Cardiac muscle cell (in vitro differentiated cells and primary cell): ENCODE data around the gene NUDT6. TPM values are rescaled to one million over a fixed set of nuclear protein-coding genes. Genes with fewer than 3 reads are reported as not detected.
"Not testable (repeated sequence)": the region's sequence is repeated elsewhere in the genome, so short reads cannot be mapped to it uniquely, and the experiment has no call there.

ENCODE experiments used
- DNase-seq, 2 donors: peaks; one replicate each; pipeline versions ENCODE4 v3.0.0 to v3.0.0-alpha.2; 2010 to 2017; ENCODE audit warnings: low read depth in 1 of 2, low spot score in 1 of 2
- H3K27ac ChIP-seq: fragments of 200-600 bp; sonication (generic); 2 replicates; pipeline ENCODE4 v1.5.1; 2016
- H3K27me3 ChIP-seq: fragments of 200-600 bp; sonication (generic); 2 replicates; pipeline ENCODE4 v1.6.0; 2016; ENCODE audit warnings: control low read depth
- H3K36me3 ChIP-seq: fragments of 200-600 bp; sonication (generic); 2 replicates; pipeline ENCODE4 v1.5.1; 2016; ENCODE audit warnings: control low read depth
- H3K4me1 ChIP-seq: fragments of 200-600 bp; sonication (generic); 2 replicates; pipeline ENCODE4 v1.8.1; 2017; ENCODE audit warnings: low read depth, mild to moderate bottlenecking, mixed run types
- H3K4me3 ChIP-seq: fragments of 200-600 bp; sonication (generic); 2 replicates; pipeline ENCODE4 v1.5.1; 2016; ENCODE audit warnings: mild to moderate bottlenecking
- H3K9me3 ChIP-seq: fragments of 200-600 bp; sonication (generic); 2 replicates; pipeline ENCODE4 v1.5.1; 2017; ENCODE audit warnings: low read depth, mild to moderate bottlenecking, control low read depth
- CTCF ChIP-seq: IDR thresholded peaks from 2 replicates; pipeline ENCODE4 v1.5.1; 2012; ENCODE audit warnings: low read depth, mild to moderate bottlenecking, low read length
- polyA plus RNA-seq: library from polyadenylated mRNA; unstranded; fragments of >200 nt; fragmentation: Nextera tagmentation; extraction: Ambion mirVana; gene quantifications from 2 replicates; pipeline ENCODE4 v1.2.1, GENCODE V29; 2016
- total RNA-seq: library from RNA; depleted of rRNA; stranded (reverse); fragments of >200 nt; gene quantifications from 2 replicates; pipeline ENCODE4 v1.2.3, GENCODE V29; 2016

The NUDT6 gene
- total and polyA plus RNA-seq, 2 experiments from 2014 or later = 26.3 to 32.3 TPM

DNA sequence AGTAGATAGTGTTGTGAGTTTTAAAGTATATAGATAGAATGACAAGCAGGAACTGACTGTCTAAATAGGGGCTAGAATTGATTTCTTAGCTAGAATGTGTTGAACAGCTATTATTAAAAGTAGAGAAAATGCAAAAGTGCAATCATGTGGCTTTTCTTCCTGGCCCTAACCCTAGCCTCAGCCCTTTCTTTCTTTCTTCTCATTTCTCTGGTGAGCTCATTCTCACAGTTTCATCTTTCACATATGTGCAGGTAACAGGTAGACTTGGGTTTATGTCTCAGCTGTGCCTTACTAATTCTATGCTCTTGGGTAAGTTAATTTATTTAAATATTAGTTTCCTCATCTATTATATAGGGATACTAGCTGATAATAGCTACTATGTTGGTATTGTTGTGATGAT is 70.8 kb downstream of the NUDT6 start:
- Histone ChIP-seq H3K27me3 (no peaks in the 10 kb centered on the region), H3K4me1 (no peaks in the 10 kb centered on the region), H3K27ac (no peak overlapping the region), H3K9me3 (no peaks in the 10 kb centered on the region), H3K4me3 (no peak overlapping the region), H3K36me3 (no peaks in the 10 kb centered on the region)
- DNase-seq = no peak
- TF ChIP-seq CTCF = no peak

GRCh38 chr4:122849789-122850188 is 72.6 kb downstream of the NUDT6 start:
- not testable (repeated sequence) for H3K27ac ChIP-seq, H3K4me3 ChIP-seq, H3K9me3 ChIP-seq, H3K4me1 ChIP-seq, H3K27me3 ChIP-seq, H3K36me3 ChIP-seq, DNase-seq

DNA sequence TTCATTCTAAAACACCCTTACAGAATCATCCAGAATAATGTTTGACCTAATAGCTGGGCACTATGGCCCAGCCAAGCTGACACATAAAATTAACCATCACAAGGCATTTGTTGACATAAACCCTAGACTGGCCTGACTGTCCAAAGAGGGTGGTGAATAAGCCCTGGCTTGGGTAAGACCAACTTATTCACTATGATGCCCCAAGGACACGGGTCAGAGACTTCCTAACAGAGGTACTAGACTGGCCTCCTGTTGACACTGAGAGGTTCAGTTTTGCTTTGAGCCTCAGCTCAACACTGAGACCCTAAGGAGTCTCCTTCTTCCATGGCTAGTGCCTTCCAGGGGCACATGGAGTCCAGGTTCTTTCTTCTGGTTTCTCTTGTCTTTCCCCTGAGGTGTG is 74.5 kb downstream of the NUDT6 start:
- Histone ChIP-seq H3K4me3 (no peak overlapping the region), H3K27ac (no peak overlapping the region), H3K36me3 (no peaks in the 10 kb centered on the region), H3K9me3 (no peaks in the 10 kb centered on the region), H3K4me1 (no peaks in the 10 kb centered on the region), H3K27me3 (no peaks in the 10 kb centered on the region)
- DNase-seq = no peak
- TF ChIP-seq CTCF = no peak

GRCh38 chr4:122845760-122846159 is 76.6 kb downstream of the NUDT6 start:
- TF ChIP-seq CTCF = no peak
- no peak overlapping the region for H3K27ac ChIP-seq

DNA sequence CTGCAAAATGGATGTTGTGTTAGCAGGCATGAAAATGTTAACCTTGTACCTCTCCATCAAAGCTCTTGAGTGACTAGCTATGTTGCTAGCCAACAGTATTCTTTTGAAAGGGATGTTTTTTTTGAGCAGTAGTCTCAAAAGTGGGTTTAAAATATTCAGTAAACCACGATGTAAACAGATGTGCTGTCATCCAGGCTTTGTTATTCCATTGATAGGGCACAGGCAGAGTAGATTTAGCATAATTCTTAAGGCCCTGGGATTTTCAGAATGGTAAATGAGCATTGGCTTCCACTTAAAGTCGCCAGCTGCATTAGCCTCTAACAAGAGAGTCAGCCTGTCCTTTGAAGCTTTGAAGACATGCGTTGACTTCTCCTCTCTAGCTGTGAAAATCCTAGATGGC is 77.3 kb downstream of the NUDT6 start:
- Histone ChIP-seq H3K27ac (no peak overlapping the region), H3K4me3 (no peak overlapping the region), H3K36me3 (no peaks in the 10 kb centered on the region), H3K27me3 (no peaks in the 10 kb centered on the region), H3K4me1 (peaks cover 7% of the 10 kb centered on the region), H3K9me3 (no peaks in the 10 kb centered on the region)
- no peak for TF ChIP-seq CTCF
- DNase-seq = no peak

More at GRCh38 chr4:122845760-122846159, 76.6 kb downstream of the NUDT6 start:
- Histone ChIP-seq H3K27me3 (no peaks in the 10 kb centered on the region), H3K9me3 (no peaks in the 10 kb centered on the region), H3K4me3 (no peak overlapping the region), H3K4me1 (peaks cover 7% of the 10 kb centered on the region), H3K36me3 (no peaks in the 10 kb centered on the region)
- DNase-seq = no peak

DNA sequence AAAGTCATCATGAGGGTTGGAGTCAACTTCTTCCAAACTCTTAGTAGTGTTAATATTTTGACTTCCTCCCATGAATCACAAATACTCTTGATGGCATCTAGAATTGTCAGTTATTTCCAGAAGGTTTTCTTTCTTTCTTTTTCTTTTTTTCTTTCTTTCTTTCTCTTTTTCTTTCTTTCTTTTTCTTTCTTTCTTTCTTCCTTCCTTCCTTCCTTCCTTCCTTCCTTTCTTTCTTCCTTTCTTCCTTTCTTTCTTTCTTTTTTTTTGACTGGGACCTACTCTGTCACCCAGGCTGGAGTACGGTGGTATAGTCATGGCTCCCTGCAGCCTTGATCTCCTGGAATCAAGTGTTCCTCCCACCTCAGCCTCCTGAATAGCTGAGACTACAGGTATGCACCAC is 78.0 kb downstream of the NUDT6 start:
- H3K9me3 ChIP-seq, H3K27ac ChIP-seq, H3K4me3 ChIP-seq, H3K36me3 ChIP-seq, H3K4me1 ChIP-seq, DNase-seq, H3K27me3 ChIP-seq: not testable (repeated sequence)

DNA sequence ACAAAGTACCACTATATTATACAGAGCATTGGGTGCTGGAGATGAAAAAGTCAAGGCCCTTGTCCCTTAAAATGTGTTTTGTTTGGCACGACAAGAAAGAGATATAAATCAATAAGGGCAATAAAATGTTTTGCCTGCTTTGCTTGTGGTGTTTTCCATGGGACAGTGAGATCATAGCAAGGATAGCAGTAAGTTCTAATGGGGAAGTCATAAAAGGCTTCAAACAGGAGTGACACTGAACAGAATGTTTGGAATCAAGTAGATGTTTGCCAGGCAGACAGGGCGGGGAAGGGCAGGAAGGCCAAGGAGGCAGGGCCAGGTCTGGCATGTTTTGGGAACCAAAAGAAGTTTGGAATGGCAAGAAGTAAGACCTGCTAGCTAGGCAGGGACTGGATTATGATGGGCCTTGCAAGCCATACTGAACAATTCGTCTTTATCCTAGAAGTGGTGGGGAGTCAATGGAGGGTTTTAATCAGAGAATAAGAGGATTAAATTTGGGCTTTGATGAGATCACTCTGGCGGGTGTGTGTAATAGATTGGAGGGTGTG is 79.3 kb downstream of the NUDT6 start:
- TF ChIP-seq CTCF = no peak
- H3K36me3 ChIP-seq = no peaks in the 10 kb centered on the region
- H3K4me1 ChIP-seq = peaks cover 7% of the 10 kb centered on the region
- H3K9me3 ChIP-seq = no peaks in the 10 kb centered on the region
- no peak for DNase-seq
- no peak overlapping the region for H3K4me3 ChIP-seq
- no peaks in the 10 kb centered on the region for H3K27me3 ChIP-seq
- H3K27ac ChIP-seq = no peak overlapping the region
